Suprapubic skin (tissue), 4 donors: ENCODE measurements around the gene ATP5ME. TPM values are rescaled to one million over a fixed set of nuclear protein-coding genes. Genes with fewer than 3 reads are reported as not detected.

Source experiments
- DNase-seq, 2 donors: peaks; one replicate each; pipeline ENCODE4 v3.0.0-alpha.2; 2019; ENCODE audit warnings: low spot score in 2 of 2
- H3K27ac ChIP-seq: fragments of 200-600 bp; sonication (generic); one replicate; pipeline ENCODE4 v1.5.1; 2019
- H3K27me3 ChIP-seq: fragments of 200-600 bp; sonication (generic); one replicate; pipeline ENCODE4 v1.5.1; 2019
- H3K36me3 ChIP-seq: fragments of 200-600 bp; sonication (generic); one replicate; pipeline ENCODE4 v1.5.1; 2019
- H3K4me1 ChIP-seq: fragments of 200-600 bp; sonication (generic); one replicate; pipeline ENCODE4 v1.5.1; 2019
- H3K4me3 ChIP-seq: fragments of 200-600 bp; sonication (generic); one replicate; pipeline ENCODE4 v1.5.1; 2019; ENCODE audit warnings: mild to moderate bottlenecking
- H3K9me3 ChIP-seq: fragments of 200-600 bp; sonication (generic); one replicate; pipeline ENCODE4 v1.5.1; 2019
- EP300 ChIP-seq: sonication (generic); formaldehyde crosslinking; IDR thresholded peaks from one replicate; pipeline ENCODE4 v1.6.1; 2017; ENCODE audit warnings: antibody characterized with exemption
- POLR2A ChIP-seq, 2 donors: fragments of 450-650 bp; IDR thresholded peaks; one replicate each; pipeline ENCODE4 v1.6.1; 2017; ENCODE audit warnings: antibody characterized with exemption in 2 of 2, mild to moderate bottlenecking in 2 of 2, moderate library complexity in 2 of 2
- POLR2AphosphoS5 ChIP-seq, 3 donors: sonication (generic); formaldehyde crosslinking; IDR thresholded peaks; one replicate each; pipeline ENCODE4 v1.6.1; 2017; ENCODE audit warnings: antibody characterized with exemption in 3 of 3
- WGBS: methylation state at CpG from one replicate; pipeline ENCODE4 v1.1.5; 2018; 5-methylcytosine and 5-hydroxymethylcytosine counted together
- total RNA-seq, 4 donors: library from RNA; depleted of rRNA; stranded (reverse); fragments of >200 nt; gene quantifications; one replicate each; pipeline ENCODE4 v1.1.0, GENCODE V29; 2016
- TF ChIP-seq, protein P1 (sequence below), 2 donors: fragments of 200-600 bp in 1 of 2; fragments of 450-650 bp in 1 of 2; sonication (generic) in 1 of 2; IDR thresholded peaks; one replicate each; pipeline ENCODE4 v1.5.1; 2016 to 2019; ENCODE audit warnings: antibody characterized with exemption in 2 of 2, mild to moderate bottlenecking in 1 of 2, moderate library complexity in 1 of 2

ATP5ME gene
- total RNA-seq, 4 donors from 2014 or later = 60.2 to 167 (median 102) TPM

DNA sequence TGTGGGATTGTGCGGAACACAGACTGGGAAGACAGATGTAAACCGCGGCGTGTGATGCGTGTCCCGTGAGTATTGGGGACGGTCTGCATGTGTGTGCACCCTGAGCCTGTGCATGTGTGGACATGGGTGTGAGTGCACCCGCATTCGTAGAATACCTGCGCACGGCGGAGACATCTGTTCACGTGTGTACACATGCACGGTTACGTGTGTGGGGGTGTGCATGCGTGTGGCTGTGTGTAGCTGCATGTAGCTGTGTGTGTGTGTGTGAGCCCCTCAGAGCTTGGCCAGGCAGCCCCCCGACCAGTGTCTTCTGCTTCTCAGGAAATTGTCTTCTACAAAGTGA is 19.6 kb downstream of the ATP5ME start:
- Histone ChIP-seq H3K27me3 (peaks cover 41% of the 10 kb centered on the region), H3K36me3 (no peaks in the 10 kb centered on the region), H3K27ac (no peak overlapping the region), H3K9me3 (no peaks in the 10 kb centered on the region), H3K4me3 (no peak overlapping the region), H3K4me1 (peaks cover 9% of the 10 kb centered on the region)
- TF ChIP-seq POLR2AphosphoS5 (IDR thresholded peaks at IDR 0.05) (no peak), POLR2A (IDR thresholded peaks at IDR 0.05) (no peak), EP300 (no peak)
- TF ChIP-seq, protein P1, sequence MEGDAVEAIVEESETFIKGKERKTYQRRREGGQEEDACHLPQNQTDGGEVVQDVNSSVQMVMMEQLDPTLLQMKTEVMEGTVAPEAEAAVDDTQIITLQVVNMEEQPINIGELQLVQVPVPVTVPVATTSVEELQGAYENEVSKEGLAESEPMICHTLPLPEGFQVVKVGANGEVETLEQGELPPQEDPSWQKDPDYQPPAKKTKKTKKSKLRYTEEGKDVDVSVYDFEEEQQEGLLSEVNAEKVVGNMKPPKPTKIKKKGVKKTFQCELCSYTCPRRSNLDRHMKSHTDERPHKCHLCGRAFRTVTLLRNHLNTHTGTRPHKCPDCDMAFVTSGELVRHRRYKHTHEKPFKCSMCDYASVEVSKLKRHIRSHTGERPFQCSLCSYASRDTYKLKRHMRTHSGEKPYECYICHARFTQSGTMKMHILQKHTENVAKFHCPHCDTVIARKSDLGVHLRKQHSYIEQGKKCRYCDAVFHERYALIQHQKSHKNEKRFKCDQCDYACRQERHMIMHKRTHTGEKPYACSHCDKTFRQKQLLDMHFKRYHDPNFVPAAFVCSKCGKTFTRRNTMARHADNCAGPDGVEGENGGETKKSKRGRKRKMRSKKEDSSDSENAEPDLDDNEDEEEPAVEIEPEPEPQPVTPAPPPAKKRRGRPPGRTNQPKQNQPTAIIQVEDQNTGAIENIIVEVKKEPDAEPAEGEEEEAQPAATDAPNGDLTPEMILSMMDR (IDR thresholded peaks at IDR 0.05) = no peak
- WGBS = 88% methylated on average over 12 of the region's 17 CpGs
- peak in 1 of 2 donors; percentile 32 for DNase-seq

DNA sequence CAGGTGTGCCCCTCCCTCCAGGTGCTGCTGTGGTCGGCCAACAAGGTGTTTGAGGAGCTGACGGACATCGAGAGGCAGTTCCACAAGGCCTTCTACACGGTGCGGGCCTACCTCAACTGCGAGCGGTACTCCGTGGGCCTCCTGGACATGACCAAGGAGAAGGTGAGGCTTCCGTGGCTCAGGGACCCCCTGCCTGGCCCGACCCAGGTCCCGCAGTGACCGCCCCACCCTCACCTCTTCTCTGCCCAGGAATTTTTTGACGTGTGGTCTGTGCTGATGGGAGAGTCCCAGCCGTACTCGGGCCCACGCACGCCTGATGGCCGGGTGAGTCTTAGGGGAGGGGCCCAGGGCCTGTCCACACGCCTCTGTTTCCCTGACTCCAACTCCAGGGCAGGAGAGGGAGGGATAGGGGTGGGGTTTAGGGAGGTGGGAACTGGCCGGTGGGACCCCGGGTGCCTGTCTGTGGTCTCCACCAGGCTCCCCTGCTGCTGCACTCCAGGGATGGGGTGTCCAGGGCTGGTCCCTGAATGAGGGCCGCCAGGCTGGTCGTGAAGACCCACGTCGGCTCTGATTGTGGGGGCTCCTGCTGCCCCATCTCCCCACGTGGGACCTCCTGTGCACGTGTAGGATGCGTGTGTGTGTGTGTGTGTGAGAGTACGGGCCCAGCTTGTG is 20.1 kb downstream of the ATP5ME start:
- peaks cover 9% of the 10 kb centered on the region for H3K4me1 ChIP-seq
- DNase-seq = no peak
- TF ChIP-seq POLR2AphosphoS5 (IDR thresholded peaks at IDR 0.05) = no peak
- no peak for TF ChIP-seq EP300
- no peak for TF ChIP-seq POLR2A (IDR thresholded peaks at IDR 0.05)
- TF ChIP-seq, protein P1 (IDR thresholded peaks at IDR 0.05) = no peak
- 79% methylated on average over 21 of the region's 29 CpGs for WGBS
- no peak overlapping the region for H3K4me3 ChIP-seq
- H3K36me3 ChIP-seq = no peaks in the 10 kb centered on the region
- no peaks in the 10 kb centered on the region for H3K9me3 ChIP-seq
- no peak overlapping the region for H3K27ac ChIP-seq
- H3K27me3 ChIP-seq = peaks cover 44% of the 10 kb centered on the region

DNA sequence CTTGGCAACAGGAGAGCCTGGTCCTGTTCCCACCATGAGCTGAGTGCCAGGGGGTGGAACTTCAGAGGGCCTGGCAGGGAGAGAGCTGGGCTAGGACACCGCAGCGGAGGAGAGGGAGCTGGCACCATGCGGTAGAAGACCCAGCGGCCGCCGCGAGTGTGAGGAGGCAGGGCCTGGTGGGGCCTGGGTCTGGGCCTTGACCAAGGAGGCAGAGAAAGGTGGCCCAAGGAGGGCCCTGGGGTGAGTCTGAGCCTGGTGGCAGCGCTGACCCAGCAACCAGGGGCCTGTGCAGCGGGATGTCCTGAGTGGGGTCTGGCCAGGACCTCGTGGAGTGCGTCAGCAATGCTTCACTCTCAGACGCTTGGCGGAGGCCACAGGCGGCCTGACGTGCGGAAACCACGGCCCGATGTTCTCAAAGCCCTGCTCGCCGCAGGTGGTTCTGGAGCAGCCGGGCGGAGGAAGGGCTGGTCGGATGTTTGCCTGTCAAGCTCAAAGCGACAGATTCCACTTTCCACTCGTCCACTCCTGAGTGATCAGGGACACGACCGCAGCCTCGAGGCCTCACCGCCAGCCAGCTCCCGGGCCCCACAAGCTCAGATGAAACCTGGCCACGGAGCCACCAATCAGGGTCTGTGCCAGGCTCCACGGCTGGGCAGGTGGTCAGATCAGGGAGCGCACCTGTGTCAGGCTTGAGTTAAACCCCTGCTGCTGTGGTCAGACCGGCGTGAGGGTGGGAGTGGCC is 20.8 kb downstream of the ATP5ME start:
- Histone ChIP-seq H3K36me3 (no peaks in the 10 kb centered on the region), H3K4me1 (peaks cover 9% of the 10 kb centered on the region), H3K9me3 (no peaks in the 10 kb centered on the region), H3K27ac (no peak overlapping the region), H3K4me3 (no peak overlapping the region), H3K27me3 (peaks cover 52% of the 10 kb centered on the region)
- WGBS = 86% methylated on average over 26 of the region's 35 CpGs
- TF ChIP-seq POLR2AphosphoS5 (IDR thresholded peaks at IDR 0.05) (no peak), EP300 (no peak), POLR2A (IDR thresholded peaks at IDR 0.05) (no peak)
- TF ChIP-seq, protein P1 (IDR thresholded peaks at IDR 0.05) = no peak
- no peak for DNase-seq

DNA sequence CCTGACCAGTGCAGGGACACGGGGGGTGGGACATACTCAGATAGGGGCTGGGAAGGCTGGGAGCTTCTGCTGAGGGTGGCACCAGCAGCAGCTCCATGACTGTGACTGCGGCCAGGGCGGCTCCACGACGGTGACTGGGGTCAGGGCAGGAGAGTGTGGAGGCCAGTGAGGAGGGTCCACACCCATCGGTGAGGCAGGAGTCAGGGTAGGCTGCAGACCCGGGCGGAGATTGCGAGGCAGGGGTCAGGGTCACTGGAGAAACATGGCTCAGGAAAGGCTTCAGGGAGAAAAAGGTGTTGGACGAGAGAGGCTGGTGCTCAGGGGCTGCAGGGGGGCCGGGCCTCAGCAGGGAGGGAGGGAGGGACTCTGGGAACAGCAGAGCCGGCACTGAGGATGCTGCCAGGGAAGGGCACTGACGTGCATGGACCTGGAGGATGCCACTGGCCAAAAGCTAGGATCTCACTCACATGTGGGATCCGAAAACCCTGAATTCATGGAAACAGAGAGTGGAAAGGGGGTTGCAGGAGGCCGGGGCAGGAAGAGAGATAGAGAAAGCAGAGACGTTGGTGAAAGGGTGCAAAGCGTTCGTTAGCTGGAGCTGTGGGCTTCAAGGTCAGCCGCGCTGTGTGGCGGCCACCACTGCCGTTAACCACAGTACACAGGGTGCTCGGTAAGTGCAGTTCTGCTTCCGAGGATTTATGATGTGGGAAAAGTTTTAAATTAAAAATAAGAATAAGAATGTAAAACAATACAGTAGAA is 22.0 kb downstream of the ATP5ME start:
- H3K36me3 ChIP-seq = no peaks in the 10 kb centered on the region
- peaks cover 57% of the 10 kb centered on the region for H3K27me3 ChIP-seq
- WGBS = 72% methylated on average over 18 of the region's 24 CpGs
- TF ChIP-seq POLR2A (IDR thresholded peaks at IDR 0.05) (no peak), EP300 (no peak), POLR2AphosphoS5 (IDR thresholded peaks at IDR 0.05) (no peak)
- TF ChIP-seq, protein P1 (IDR thresholded peaks at IDR 0.05) = no peak
- H3K4me3 ChIP-seq = no peak overlapping the region
- H3K27ac ChIP-seq = no peak overlapping the region
- no peak for DNase-seq
- no peaks in the 10 kb centered on the region for H3K9me3 ChIP-seq
- peaks cover 9% of the 10 kb centered on the region for H3K4me1 ChIP-seq
